Stimulated activated CD8-positive, alpha-beta memory T cell treated with anti-CD3 and anti-CD28 coated beads, Interleukin-2, amount 100 ng/mL, for 1 hour (primary cell): ENCODE data around the gene TATDN3.
"Not testable (repeated sequence)": the region's sequence is repeated elsewhere in the genome, so short reads cannot be mapped to it uniquely, and the experiment has no call there.

Source experiments
- DNase-seq, 2 donors: peaks; one replicate each; pipeline ENCODE4 v3.0.0-alpha.2; 2020; ENCODE audit warnings: low read depth in 2 of 2

TATDN3 gene

GRCh38 chr1:212827831-212828278, 36.2 kb downstream of the TATDN3 start:
- DNase-seq, result no peak

DNA sequence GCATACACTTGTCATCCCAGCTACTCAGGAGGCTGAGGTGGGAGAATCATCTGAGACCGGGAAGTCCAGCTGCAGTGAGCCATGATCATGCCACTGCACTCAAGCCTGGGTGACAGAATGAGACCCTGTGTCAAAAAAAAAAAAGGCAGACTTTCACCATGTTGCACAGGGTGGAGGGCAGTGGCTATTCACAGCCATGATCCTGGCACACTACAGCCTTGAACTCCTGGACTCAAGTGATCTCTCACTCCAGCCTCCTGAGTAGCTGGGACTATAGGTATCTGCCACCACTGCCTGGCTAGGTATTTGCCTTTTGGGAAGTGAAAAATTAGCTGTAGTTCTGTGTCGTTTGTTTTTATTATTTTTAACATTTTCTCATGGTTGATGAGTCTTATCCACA, 36.7 kb downstream of the TATDN3 start:
- no peak for DNase-seq

- DNase-seq, result not testable (repeated sequence)
Observed at GRCh38 chr1:212833211-212834207, 41.8 kb downstream of the TATDN3 start.

GRCh38 chr1:212838145-212838544, 46.5 kb downstream of the TATDN3 start:
- no peak for DNase-seq

DNA sequence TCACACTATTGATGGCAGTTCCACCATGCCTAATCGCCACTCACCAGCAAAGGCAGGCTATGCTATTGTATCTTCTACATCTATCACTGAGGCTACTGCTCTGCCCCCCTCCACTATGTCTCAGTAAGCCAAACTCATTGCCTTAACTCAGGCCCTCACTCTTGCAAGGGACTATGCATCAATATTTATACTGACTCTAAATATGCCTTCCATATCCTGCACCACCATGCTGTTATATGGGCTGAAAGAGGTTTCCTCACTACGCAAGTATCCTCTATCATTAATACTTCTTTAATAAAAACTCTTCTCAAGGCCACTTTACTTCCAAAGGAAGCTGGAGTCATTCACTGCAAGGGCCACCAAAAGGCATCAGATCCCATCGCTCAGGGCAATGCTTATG, 52.8 kb downstream of the TATDN3 start:
- DNase-seq, result not testable (repeated sequence)

DNA sequence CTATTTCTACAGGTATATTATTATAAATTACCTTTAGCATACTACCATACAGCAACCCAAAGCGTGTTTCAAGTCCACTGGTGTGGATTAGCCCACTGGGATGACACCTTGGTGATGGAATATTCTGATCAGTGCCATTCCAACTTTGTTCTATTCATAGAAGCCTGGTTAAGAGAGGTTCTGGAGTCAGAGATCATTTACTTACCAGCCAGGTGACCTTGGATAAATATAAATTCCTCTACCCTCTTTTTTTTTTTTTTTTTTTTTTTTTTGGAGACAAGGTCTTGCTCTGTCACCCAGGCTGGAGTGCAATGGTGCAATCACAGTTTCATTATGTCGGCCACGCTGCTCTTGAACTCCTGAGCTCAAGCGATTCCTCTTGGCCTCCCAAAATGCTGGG, 55.9 kb downstream of the TATDN3 start, which contains the start of gene SPATA45:
Gene SPATA45, minus strand, starts transcription at position 101 of the 400 bp plus-strand sequence. CDS start 11,500 bp downstream, outside the sequence.
- no peak for DNase-seq

- DNase-seq, result no peak
Observed at GRCh38 chr1:212852105-212852688, 60.5 kb downstream of the TATDN3 start.

- no peak for DNase-seq
Observed at GRCh38 chr1:212853658-212854057, 62.0 kb downstream of the TATDN3 start.

DNA sequence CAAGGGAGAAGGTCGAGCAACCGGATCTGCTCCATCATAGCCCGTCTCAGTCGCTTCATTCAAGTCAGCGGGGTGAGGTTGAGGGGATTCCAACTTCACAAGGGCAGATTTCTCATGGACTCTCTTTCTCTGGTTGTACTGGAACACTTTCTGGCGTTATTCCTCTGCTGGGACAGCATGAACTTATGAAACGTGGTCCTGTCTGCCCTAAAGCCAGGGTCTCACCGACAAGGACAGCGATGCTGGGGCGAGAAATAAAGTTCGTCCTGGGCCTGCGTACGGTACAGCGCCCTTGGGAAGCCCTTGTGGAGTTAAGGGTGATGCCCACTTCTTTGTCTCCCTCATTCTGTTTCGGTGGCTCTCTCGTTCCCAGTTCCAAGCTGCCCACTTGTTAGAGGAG, 65.1 kb downstream of the TATDN3 start:
- DNase-seq, result no peak

- DNase-seq, result peak; percentile 76 to 79
Observed at GRCh38 chr1:212857992-212858460, 66.3 kb downstream of the TATDN3 start, which contains the start of gene FLVCR1. Gene FLVCR1, plus strand, starts transcription at chr1:212858275. Its CDS starts 178 bp downstream, at chr1:212858453.

- no peak for DNase-seq
Observed at GRCh38 chr1:212858461-212859265, 67.0 kb downstream of the TATDN3 start.

DNA sequence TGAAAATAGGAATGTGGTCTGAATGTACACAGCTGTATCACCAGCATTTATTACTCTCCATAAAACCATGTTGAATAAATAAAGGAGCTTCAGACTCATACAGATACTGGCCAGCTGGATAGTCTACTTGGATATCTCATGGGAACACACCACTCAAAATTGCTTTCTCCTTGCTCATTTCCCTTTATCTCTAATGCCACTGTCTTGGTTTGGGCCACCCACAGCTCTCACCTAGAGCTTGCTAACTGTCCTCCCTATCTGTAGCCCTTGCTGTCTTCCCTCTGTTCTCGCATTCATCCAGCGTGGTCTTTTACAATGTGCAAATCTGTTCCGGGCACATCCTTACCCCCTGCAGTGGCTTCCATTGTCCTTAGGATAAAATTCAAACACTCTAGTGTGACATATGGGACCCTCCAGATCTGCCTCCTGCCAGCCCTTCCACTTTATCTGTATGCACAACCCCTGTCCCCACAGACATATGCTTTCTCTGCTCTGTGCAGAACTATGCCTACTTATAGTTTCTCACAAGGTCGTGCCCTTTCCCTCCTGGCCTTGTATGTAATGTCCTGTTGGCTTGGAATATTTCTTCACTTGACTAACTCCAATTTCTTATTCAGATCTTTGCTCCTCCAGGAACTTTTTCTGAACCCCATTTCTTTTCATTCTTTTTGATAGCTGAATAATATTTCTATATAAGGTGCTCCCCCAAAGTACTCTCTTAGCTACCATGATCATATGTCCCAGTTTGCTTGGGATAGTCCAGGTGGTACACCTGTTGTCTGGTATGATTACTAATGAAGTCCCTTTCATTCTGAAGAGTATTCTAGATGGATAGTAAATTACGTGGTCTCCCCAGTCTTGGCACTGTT, 69.3 kb downstream of the TATDN3 start:
- no peak for DNase-seq

GRCh38 chr1:212862111-212862690, 70.5 kb downstream of the TATDN3 start:
- no peak for DNase-seq

- not testable (repeated sequence) for DNase-seq
Observed at GRCh38 chr1:212863345-212863744, 71.7 kb downstream of the TATDN3 start.

- no peak for DNase-seq
Observed at GRCh38 chr1:212864201-212864600, 72.5 kb downstream of the TATDN3 start.
